Stimulated activated CD4-positive, alpha-beta T cell treated with anti-CD3 and anti-CD28 coated beads, Interleukin-12 subunit alpha, Interleukin-12 subunit beta, amount 100 ng/mL, for 48 hours (primary cell): ENCODE results near the gene FAM107A.

Source experiments
- DNase-seq, 3 donors: peaks; one replicate each; pipeline ENCODE4 v3.0.0-alpha.2; 2020; ENCODE audit warnings: low read depth in 2 of 3, low spot score in 1 of 3

Gene FAM107A

DNA sequence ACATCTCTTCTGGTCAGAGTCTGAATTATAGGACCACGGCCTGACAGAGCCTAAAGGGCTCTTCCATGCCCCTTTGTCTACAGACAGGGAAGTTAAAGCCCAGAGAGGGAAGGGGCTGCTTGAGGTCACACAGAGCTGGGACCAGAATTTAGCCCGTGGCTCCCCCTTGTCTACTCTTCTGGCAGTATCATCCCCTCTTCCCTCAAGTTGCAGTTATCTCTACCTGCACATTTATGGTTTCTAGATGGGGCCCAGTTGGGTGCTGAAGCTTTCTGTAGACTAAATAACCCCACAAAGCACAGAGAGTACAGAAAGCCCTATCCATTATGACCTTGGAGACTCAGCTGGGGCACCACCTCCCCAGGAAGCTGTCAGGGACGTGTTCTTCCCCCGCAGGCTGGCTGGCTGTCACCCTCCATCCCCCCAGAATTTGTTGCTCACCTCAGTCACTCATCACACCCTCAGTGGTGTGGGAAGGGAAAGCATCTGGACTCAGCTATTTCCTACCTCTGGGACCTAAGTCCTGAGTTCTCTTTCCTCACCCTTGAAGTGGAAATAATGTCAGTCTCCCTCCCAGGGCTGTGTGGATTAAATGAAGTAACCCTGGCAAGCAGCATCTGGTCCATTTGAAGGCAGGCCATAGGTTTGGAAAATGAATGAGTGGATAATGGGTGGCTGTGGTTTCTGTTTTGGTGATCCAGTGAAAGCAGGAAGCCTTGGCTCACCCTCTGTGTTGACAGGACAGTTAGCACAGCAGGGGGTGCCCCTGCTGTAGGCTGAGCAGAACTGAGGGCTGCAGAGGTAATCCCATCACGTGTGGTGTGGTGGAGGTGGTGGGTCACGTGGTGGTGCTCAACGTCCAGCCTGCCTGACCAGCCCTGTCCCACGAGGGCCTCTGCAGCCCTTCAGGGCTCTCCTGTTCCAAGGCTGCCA is 56.5 kb downstream of the FAM107A start:
- DNase-seq = no peak

DNA sequence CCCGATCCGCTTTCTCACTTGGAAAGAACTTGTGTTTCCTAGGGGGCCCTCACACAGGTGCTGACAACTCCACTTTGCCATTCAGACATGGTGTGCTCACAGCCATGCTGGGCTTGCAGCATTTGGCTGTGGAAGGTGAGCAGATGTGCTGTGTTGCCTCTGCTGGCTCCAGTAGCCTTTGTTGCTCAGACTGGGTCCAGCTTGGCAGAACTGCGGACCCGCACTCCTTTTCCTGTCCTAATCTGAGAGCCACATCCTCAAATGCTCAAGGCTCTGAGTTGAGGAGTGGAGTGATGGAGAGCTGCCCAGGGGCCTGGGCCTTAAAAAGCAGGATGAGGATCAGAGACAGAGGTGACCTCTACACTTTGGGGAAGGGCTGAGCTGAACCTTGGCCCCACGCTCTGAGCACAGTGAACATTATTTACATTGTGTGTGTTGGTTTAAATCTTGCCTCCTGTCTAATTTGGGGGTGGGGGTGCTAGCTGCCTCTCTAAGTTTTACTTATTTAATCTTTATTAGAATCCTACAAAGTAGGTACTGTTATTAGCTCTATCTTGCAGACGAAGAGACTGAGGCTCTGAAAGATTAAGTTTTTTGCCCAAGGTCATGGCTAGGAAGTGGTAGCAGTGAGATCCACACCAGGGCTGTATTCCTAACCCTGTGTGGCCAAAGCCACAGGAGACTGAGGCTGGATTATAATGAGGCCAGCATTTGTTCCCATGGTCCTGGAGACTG is 57.4 kb downstream of the FAM107A start:
- no peak for DNase-seq

DNA sequence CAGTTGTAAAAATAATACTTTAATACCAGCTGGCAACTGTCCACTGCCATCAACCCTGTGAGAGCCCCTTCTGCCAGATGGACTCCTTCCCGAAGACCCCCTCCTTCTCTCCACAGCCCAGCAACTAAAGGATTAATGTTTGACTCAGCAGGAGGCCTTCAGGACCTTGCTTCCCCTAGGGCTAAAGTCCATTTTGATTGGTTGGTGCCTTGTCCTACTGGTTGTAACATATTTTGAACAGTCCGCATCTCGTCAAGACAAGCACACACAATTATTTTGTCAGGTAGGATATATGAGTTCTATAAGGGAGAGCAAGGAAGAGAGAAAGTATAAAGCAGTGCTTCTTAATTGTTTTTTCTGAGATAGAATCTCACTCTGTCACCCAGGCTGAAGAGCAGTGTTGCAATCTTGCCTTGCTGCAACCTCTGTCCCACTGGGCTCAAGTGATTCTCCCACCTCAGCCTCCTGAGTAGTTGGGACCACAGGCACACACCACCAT is 58.9 kb downstream of the FAM107A start:
- DNase-seq = no peak

DNA sequence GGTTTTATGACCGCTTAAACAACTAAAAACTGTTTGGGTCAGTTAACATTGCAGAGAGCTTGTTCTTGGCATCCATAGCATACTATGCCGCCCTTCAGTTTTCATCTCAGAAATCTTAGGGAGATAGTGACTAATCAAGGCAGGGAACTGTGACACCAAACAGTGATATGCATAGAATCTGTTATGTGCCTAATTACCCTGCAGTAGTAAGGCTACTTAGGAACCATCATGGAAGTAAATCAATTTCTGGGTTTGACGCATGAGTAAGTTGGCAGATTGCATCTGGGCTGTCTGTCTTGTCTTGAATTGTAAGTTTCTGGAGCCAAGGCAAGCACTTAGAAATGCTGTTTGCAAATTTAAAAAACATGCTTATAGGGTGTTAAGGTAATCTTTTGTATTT is 62.8 kb downstream of the FAM107A start:
- DNase-seq = no peak
